Neuronal stem cell (in vitro differentiated cells): Measurements from ENCODE around the gene COL28A1.

Experiments used
- DNase-seq: peaks from one replicate; pipeline ENCODE4 v3.0.0-alpha.2; 2013; ENCODE audit warnings: low spot score
- H2AFZ ChIP-seq: one replicate; pipeline ENCODE4 v1.6.1; 2013; ENCODE audit warnings: mild to moderate bottlenecking, low read length, inconsistent platforms
- H2AK5ac ChIP-seq: 2 replicates; pipeline ENCODE4 v1.6.1; 2013; ENCODE audit warnings: low read depth, mild to moderate bottlenecking, inconsistent platforms, low read length, moderate library complexity, mixed read lengths
- H2BK120ac ChIP-seq: 2 replicates; pipeline ENCODE4 v1.6.1; 2013; ENCODE audit warnings: low read depth, mild to moderate bottlenecking, inconsistent platforms, low read length, moderate library complexity, mixed read lengths
- H2BK12ac ChIP-seq: one replicate; pipeline ENCODE4 v1.6.1; 2013; ENCODE audit warnings: low read length, inconsistent platforms
- H2BK15ac ChIP-seq: 2 replicates; pipeline ENCODE4 v1.6.1; 2013; ENCODE audit warnings: mild to moderate bottlenecking, low read length, inconsistent platforms, mixed read lengths
- H2BK5ac ChIP-seq: one replicate; pipeline ENCODE4 v1.6.1; 2013; ENCODE audit warnings: inconsistent platforms, mild to moderate bottlenecking, low read length, moderate library complexity
- H3K14ac ChIP-seq: one replicate; pipeline ENCODE4 v1.6.1; 2013; ENCODE audit warnings: low read length, inconsistent platforms
- H3K18ac ChIP-seq: 2 replicates; pipeline ENCODE4 v1.6.1; 2013; ENCODE audit warnings: low read length, inconsistent platforms
- H3K23ac ChIP-seq: 2 replicates; pipeline ENCODE4 v1.6.1; 2013; ENCODE audit warnings: low read depth, mild to moderate bottlenecking, mixed read lengths, low read length, inconsistent platforms; ENCODE audit not compliant: poor library complexity
- H3K27ac ChIP-seq: replicated peaks from 3 replicates; pipeline ENCODE4 v1.5.1; 2013; ENCODE audit warnings: low read length, inconsistent platforms
- H3K27me3 ChIP-seq, 3 experiments: 2 replicates each; pipeline ENCODE4 v1.6.1; 2013; ENCODE audit warnings: low read length in 3 of 3, mild to moderate bottlenecking in 2 of 3, inconsistent platforms in 1 of 3, low read depth in 1 of 3, mixed read lengths in 1 of 3, moderate library complexity in 1 of 3; ENCODE audit not compliant: control insufficient read depth in 3 of 3, insufficient read depth in 3 of 3
- H3K36me3 ChIP-seq, 2 donors: replicated peaks in 1 of 2; 2 replicates each; pipeline ENCODE4 v1.6.1; 2013; ENCODE audit warnings: low read length in 2 of 2; ENCODE audit not compliant: control insufficient read depth in 2 of 2, insufficient read depth in 2 of 2
- H3K4ac ChIP-seq: 2 replicates; pipeline ENCODE4 v1.6.1; 2013; ENCODE audit warnings: inconsistent platforms, mild to moderate bottlenecking, low read length, moderate library complexity
- H3K4me1 ChIP-seq, 2 donors: 1 replicate in 1 of 2; 2 replicates in 1 of 2; pipeline ENCODE4 v1.6.1; 2013; ENCODE audit warnings: low read length in 2 of 2, low read depth in 1 of 2; ENCODE audit not compliant: control insufficient read depth in 2 of 2, insufficient read depth in 1 of 2
- H3K4me2 ChIP-seq: one replicate; pipeline ENCODE4 v1.6.1; 2013; ENCODE audit warnings: mild to moderate bottlenecking, low read length, inconsistent platforms; ENCODE audit not compliant: insufficient read depth, poor library complexity, severe bottlenecking
- H3K4me3 ChIP-seq, 2 donors: 2 replicates each; pipeline ENCODE4 v1.5.1; 2013; ENCODE audit warnings: low read length in 2 of 2, mild to moderate bottlenecking in 2 of 2, inconsistent platforms in 1 of 2, moderate library complexity in 1 of 2
- H3K79me1 ChIP-seq: one replicate; pipeline ENCODE4 v1.6.1; 2013; ENCODE audit warnings: low read depth, mild to moderate bottlenecking, inconsistent platforms, low read length, moderate library complexity
- H3K9ac ChIP-seq: one replicate; pipeline ENCODE4 v1.6.1; 2013; ENCODE audit warnings: mild to moderate bottlenecking, low read depth, low read length, inconsistent platforms; ENCODE audit not compliant: poor library complexity
- H3K9me3 ChIP-seq, 2 donors: replicated peaks in 1 of 2; 2 replicates each; pipeline versions ENCODE3 to v1.6.1; 2013; ENCODE audit warnings: low read length in 2 of 2, mild to moderate bottlenecking in 2 of 2, inconsistent platforms in 1 of 2, low read depth in 1 of 2, mixed read lengths in 1 of 2, moderate library complexity in 1 of 2; ENCODE audit not compliant: control insufficient read depth in 2 of 2, insufficient read depth in 1 of 2
- H4K8ac ChIP-seq: one replicate; pipeline ENCODE4 v1.6.1; 2013; ENCODE audit warnings: low read depth, mild to moderate bottlenecking, inconsistent platforms, low read length, moderate library complexity
- H4K91ac ChIP-seq: one replicate; pipeline ENCODE4 v1.6.1; 2013; ENCODE audit warnings: low read length, low read depth, mild to moderate bottlenecking, inconsistent platforms; ENCODE audit not compliant: poor library complexity
- WGBS, 2 donors: extraction: QIAGEN DNeasy Blood & Tissue Kit; methylation state at CpG; one replicate each; pipeline ENCODE4 v1.1.7; 2013; ENCODE audit warnings: missing lambda C conversion rate in 2 of 2, mixed read lengths in 1 of 2; ENCODE audit not compliant: insufficient read length in 2 of 2, insufficient replicate concordance in 1 of 2; ENCODE audit errors: extremely low coverage in 2 of 2; 5-methylcytosine and 5-hydroxymethylcytosine counted together

COL28A1 gene

DNA sequence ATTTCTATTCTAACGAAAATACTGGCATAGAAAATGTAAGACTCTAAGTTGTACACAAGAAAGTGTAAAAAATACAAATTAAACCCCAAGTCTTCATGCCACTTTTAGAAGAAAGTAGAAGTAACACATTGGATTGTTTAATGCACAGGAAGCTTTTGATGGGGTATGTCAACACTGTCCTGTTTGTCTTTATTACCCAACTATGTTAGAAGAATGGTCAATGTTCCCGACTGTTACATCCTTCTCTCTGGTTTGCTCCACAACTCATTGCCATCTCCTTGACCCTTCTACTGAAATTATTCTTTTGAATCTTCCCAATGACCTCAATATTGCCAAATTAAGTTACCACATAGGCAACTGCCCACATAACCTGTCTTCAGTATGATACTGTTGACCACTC lies 35.8 kb downstream of the COL28A1 start:
- Histone ChIP-seq H2BK15ac (no peak overlapping the region), H3K9ac (no peak overlapping the region), H3K18ac (no peak overlapping the region), H4K8ac (no peak overlapping the region), H2BK5ac (no peak overlapping the region), H3K23ac (no peak overlapping the region), H3K14ac (no peak overlapping the region), H2BK120ac (no peak overlapping the region), H2AFZ (no peak overlapping the region), H3K36me3 (no peaks in the 10 kb centered on the region), H3K79me1 (no peaks in the 10 kb centered on the region), H4K91ac (no peak overlapping the region), H3K9me3 (no peaks in the 10 kb centered on the region), H2BK12ac (no peak overlapping the region), H3K4me2 (no peak overlapping the region), H3K4me1 (no peaks in the 10 kb centered on the region), H3K4ac (no peak overlapping the region), H3K27ac (no peak overlapping the region), H2AK5ac (no peak overlapping the region), H3K27me3 (no peaks in the 10 kb centered on the region), H3K4me3 (no peak overlapping the region)
- no CpG with 5 or more reads among the region's 2 CpGs for WGBS, 2 donors
- DNase-seq, result no peak

DNA sequence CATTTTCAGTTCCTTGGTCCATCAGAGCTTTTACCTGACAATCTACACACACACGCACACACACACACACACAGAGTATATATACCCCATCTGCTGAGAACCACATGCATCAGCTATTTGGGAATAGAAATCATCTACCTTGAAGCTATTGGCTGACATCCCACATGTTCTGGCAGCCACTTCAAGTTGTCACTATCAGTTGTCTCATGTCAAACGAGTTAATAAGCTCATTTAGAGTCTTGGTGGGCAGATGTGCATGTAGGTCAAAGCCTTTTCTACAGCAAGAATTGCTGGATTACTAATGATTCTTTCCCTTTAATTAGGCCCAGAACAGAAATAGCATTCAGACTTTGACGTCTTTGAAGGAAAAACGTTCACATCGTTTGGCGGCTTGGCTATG lies 36.8 kb downstream of the COL28A1 start:
- H2BK120ac ChIP-seq, result no peak overlapping the region
- H3K23ac ChIP-seq, result no peak overlapping the region
- H3K4me3 ChIP-seq, result no peak overlapping the region
- H3K4me1 ChIP-seq, result no peaks in the 10 kb centered on the region
- H4K91ac ChIP-seq, result no peak overlapping the region
- no peak overlapping the region for H3K9ac ChIP-seq
- no peak overlapping the region for H3K4me2 ChIP-seq
- H3K9me3 ChIP-seq, result no peaks in the 10 kb centered on the region
- H3K14ac ChIP-seq, result no peak overlapping the region
- H3K18ac ChIP-seq, result no peak overlapping the region
- no peak overlapping the region for H2BK5ac ChIP-seq
- DNase-seq, result no peak
- no peak overlapping the region for H4K8ac ChIP-seq
- no peak overlapping the region for H2BK12ac ChIP-seq
- H3K79me1 ChIP-seq, result no peaks in the 10 kb centered on the region
- H3K27ac ChIP-seq, result no peak overlapping the region
- H2AK5ac ChIP-seq, result no peak overlapping the region
- no peak overlapping the region for H2AFZ ChIP-seq
- H2BK15ac ChIP-seq, result no peak overlapping the region
- WGBS, 2 donors, result no CpG with 5 or more reads among the region's 6 CpGs
- H3K27me3 ChIP-seq, result no peaks in the 10 kb centered on the region
- no peak overlapping the region for H3K4ac ChIP-seq
- no peaks in the 10 kb centered on the region for H3K36me3 ChIP-seq

DNA sequence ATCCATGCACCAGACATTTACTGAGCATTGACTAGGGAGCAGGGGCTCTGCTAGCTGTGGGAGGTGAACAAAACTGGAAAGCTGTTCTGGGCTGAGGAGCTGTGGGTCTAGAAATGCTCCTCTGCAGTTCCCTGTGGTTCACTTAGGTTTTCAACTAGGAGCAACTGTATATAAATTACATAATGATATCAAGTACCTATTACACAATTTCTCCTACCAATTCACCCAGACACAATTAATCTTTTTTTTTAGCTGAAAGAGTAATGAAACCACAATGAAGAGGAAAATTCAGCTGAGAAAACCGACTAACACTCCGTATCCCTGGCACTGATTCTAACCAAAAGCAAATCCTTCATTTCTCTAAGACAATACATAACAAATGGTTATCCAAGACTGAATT lies 39.4 kb downstream of the COL28A1 start:
- Histone ChIP-seq H3K14ac (no peak overlapping the region), H2AFZ (no peak overlapping the region), H3K4ac (no peak overlapping the region), H3K27ac (no peak overlapping the region), H3K23ac (no peak overlapping the region), H4K8ac (no peak overlapping the region), H3K4me3 (no peak overlapping the region), H3K4me2 (no peak overlapping the region), H2BK12ac (no peak overlapping the region), H3K9me3 (no peaks in the 10 kb centered on the region), H3K27me3 (no peaks in the 10 kb centered on the region), H3K4me1 (no peaks in the 10 kb centered on the region), H3K9ac (no peak overlapping the region), H4K91ac (no peak overlapping the region), H2BK5ac (no peak overlapping the region), H3K18ac (no peak overlapping the region), H3K79me1 (no peaks in the 10 kb centered on the region), H3K36me3 (no peaks in the 10 kb centered on the region), H2BK15ac (no peak overlapping the region), H2AK5ac (no peak overlapping the region), H2BK120ac (no peak overlapping the region)
- no CpG with 5 or more reads among the region's 2 CpGs for WGBS, 2 donors
- no peak for DNase-seq

DNA sequence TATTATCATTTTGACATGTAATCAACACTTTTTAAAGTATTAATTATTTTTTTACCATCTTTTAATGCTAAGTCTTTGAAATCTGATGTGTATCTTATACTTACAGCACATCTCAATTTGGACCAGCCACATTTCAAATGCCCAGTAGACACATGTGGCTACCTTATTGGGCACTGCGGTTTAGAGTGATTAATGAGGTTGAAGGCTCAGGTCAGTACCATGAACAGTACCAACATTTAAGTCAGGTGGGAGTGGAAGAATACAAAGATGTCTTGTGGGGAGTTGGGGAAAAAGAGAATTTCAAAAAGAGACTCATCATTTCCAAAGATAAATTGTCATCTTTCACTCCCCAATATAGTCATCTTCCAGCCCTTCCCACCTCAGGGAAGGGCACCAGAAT lies 40.5 kb downstream of the COL28A1 start:
- H2BK15ac ChIP-seq, result no peak overlapping the region
- H3K23ac ChIP-seq, result no peak overlapping the region
- no peaks in the 10 kb centered on the region for H3K27me3 ChIP-seq
- no CpG with 5 or more reads among the region's 1 CpG for WGBS, 2 donors
- H3K36me3 ChIP-seq, result no peaks in the 10 kb centered on the region
- no peak overlapping the region for H3K9ac ChIP-seq
- no peak for DNase-seq
- no peak overlapping the region for H2BK120ac ChIP-seq
- H3K79me1 ChIP-seq, result no peaks in the 10 kb centered on the region
- H4K91ac ChIP-seq, result no peak overlapping the region
- H3K27ac ChIP-seq, result no peak overlapping the region
- no peaks in the 10 kb centered on the region for H3K9me3 ChIP-seq
- no peak overlapping the region for H2BK12ac ChIP-seq
- H3K4me3 ChIP-seq, result no peak overlapping the region
- H3K4me1 ChIP-seq, result no peaks in the 10 kb centered on the region
- no peak overlapping the region for H2AK5ac ChIP-seq
- no peak overlapping the region for H3K4me2 ChIP-seq
- no peak overlapping the region for H4K8ac ChIP-seq
- H3K4ac ChIP-seq, result no peak overlapping the region
- H2BK5ac ChIP-seq, result no peak overlapping the region
- H3K18ac ChIP-seq, result no peak overlapping the region
- no peak overlapping the region for H3K14ac ChIP-seq
- H2AFZ ChIP-seq, result no peak overlapping the region
